HL-60 (cell line): Measurements from ENCODE around the gene NOG.

Experiments used
- CTCF ChIP-seq: IDR thresholded peaks from one replicate; pipeline ENCODE4 v1.5.1; 2011; ENCODE audit warnings: low read length, control low read depth, inconsistent platforms; ENCODE audit not compliant: insufficient read depth
- POLR2AphosphoS5 ChIP-seq: IDR thresholded peaks from 2 replicates; pipeline ENCODE4 v1.6.1; 2012; ENCODE audit warnings: low read depth
- REST ChIP-seq: IDR thresholded peaks from 2 replicates; pipeline ENCODE4 v1.6.1; 2012; ENCODE audit warnings: low read depth; ENCODE audit not compliant: insufficient replicate concordance

GRCh38 chr17:56595831-56596690, 2.6 kb downstream of the NOG start:
- TF ChIP-seq POLR2AphosphoS5 (no peak), REST (no peak), CTCF (no peak)
